ENCODE results near the gene TAF9. TPM values are rescaled to one million over a fixed set of nuclear protein-coding genes. Genes with fewer than 3 reads are reported as not detected.

The TAF9 gene, protein sequence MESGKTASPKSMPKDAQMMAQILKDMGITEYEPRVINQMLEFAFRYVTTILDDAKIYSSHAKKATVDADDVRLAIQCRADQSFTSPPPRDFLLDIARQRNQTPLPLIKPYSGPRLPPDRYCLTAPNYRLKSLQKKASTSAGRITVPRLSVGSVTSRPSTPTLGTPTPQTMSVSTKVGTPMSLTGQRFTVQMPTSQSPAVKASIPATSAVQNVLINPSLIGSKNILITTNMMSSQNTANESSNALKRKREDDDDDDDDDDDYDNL
- total RNA-seq (10 to 100 TPM; 32.1 to 92.3 (median 56.8) TPM), polyA plus RNA-seq (100 to 1,000 TPM in 1 of 3 donors, 10 to 100 TPM in 2; 55.1 to 152 (median 59.5) TPM)
- long read RNA-seq, donor 1, transcript TAF9-201 (3 exons, 1,283 nt), result major isoform, 78 of 95 reads
- long read RNA-seq, donor 1, transcript TAF9-205 (2 exons, 1,331 nt), result minor isoform, 9 of 95 reads
- long read RNA-seq, donor 1, partial matches to known transcripts, result 0 of 95 reads
- long read RNA-seq, donor 1, other reads (novel, unspliced or antisense), result 0 of 95 reads
- long read RNA-seq, donor 2, transcript TAF9-201 (3 exons, 1,283 nt), result major isoform, 26 of 52 reads
- long read RNA-seq, donor 2, transcript TAF9-205 (2 exons, 1,331 nt), result minor isoform, 7 of 52 reads
- long read RNA-seq, donor 2, partial matches to known transcripts, result 12 of 52 reads
- long read RNA-seq, donor 2, other reads (novel, unspliced or antisense), result 0 of 52 reads
- long read RNA-seq, donor 3, transcript TAF9-201 (3 exons, 1,283 nt), result major isoform, 54 of 68 reads
- long read RNA-seq, donor 3, transcript TAF9-205 (2 exons, 1,331 nt), result minor isoform, 8 of 68 reads
- long read RNA-seq, donor 3, partial matches to known transcripts, result 0 of 68 reads
- long read RNA-seq, donor 3, other reads (novel, unspliced or antisense), result 0 of 68 reads
- long read RNA-seq, donor 4, transcript TAF9-201 (3 exons, 1,283 nt), result major isoform, 86 of 90 reads
- long read RNA-seq, donor 4, partial matches to known transcripts, result 0 of 90 reads
- long read RNA-seq, donor 4, other reads (novel, unspliced or antisense), result 0 of 90 reads
- long read RNA-seq, donor 5, transcript TAF9-201 (3 exons, 1,283 nt), result major isoform, 57 of 66 reads
- long read RNA-seq, donor 5, partial matches to known transcripts, result 0 of 66 reads
- long read RNA-seq, donor 5, other reads (novel, unspliced or antisense), result 3 of 66 reads
- long read RNA-seq, donor 6, transcript TAF9-201 (3 exons, 1,283 nt), result major isoform, 36 of 49 reads
- long read RNA-seq, donor 6, partial matches to known transcripts, result 0 of 49 reads
- long read RNA-seq, donor 6, other reads (novel, unspliced or antisense), result 5 of 49 reads
- long read RNA-seq, donor 7, transcript TAF9-201 (3 exons, 1,283 nt), result major isoform, 25 of 28 reads
- long read RNA-seq, donor 7, partial matches to known transcripts, result 0 of 28 reads
- long read RNA-seq, donor 7, other reads (novel, unspliced or antisense), result 0 of 28 reads
- long read RNA-seq, donor 8, transcript TAF9-205 (2 exons, 1,331 nt), result minor isoform, 9 of 95 reads
- long read RNA-seq, donor 8, transcript TAF9-201 (3 exons, 1,283 nt), result major isoform, 54 of 95 reads
- long read RNA-seq, donor 8, partial matches to known transcripts, result 20 of 95 reads
- long read RNA-seq, donor 8, other reads (novel, unspliced or antisense), result 0 of 95 reads
- long read RNA-seq, donor 9, transcript TAF9-205 (2 exons, 1,331 nt), result minor isoform, 5 of 47 reads
- long read RNA-seq, donor 9, transcript TAF9-201 (3 exons, 1,283 nt), result major isoform, 39 of 47 reads
- long read RNA-seq, donor 9, partial matches to known transcripts, result 0 of 47 reads
- long read RNA-seq, donor 9, other reads (novel, unspliced or antisense), result 0 of 47 reads
- long read RNA-seq, donor 10, transcript TAF9-201 (3 exons, 1,283 nt), result major isoform, 32 of 34 reads
- long read RNA-seq, donor 10, partial matches to known transcripts, result 0 of 34 reads
- long read RNA-seq, donor 10, other reads (novel, unspliced or antisense), result 0 of 34 reads

- intact Hi-C loops (cut with DNase I), result loop anchor here in 1 of 2 donors (10.0 kb wide), 1 partner anchor 275 kb away; the partner anchor contains the start of gene SLC30A5
- peak; percentile 92 to 94 (median 92) for DNase-seq
- TF ChIP-seq POLR2A (IDR thresholded peaks at IDR 0.05) (peak; percentile 54 to 79), CTCF (IDR thresholded peaks at IDR 0.05) (peak in 1 of 6 experiments; percentile 6)
- Histone ChIP-seq H3K27me3 (no peaks in the 10 kb centered on the region), H3K4me1 (replicated peaks in 1 of 2) (peaks cover 13 to 40% of the 10 kb centered on the region in 2 donors), H3K27ac (peak within 1 kb of the TSS; percentile 98 to 99 (median 99)), H3K4me3 (peak within 1 kb of the TSS; percentile 74 to 96 (median 89)), H3K36me3 (replicated peaks in 1 of 2) (peaks cover 0 to 27% of the 10 kb centered on the region in 2 donors), H3K9me3 (replicated peaks in 1 of 3) (no peaks in the 10 kb centered on the region)
- 0 to 1% (median 0%) methylated on average over 2 to 66 of the region's 66 CpGs for WGBS, 4 donors
Measured at GRCh38 chr5:69369340-69370121, at the start of gene TAF9, which contains the start of the genes AK6 and RAD17. Gene TAF9 (minus strand): TSS chr5:69369520. CDS start chr5:69365737, 3,783 bp downstream. Gene AK6 (minus strand): TSS chr5:69369520. CDS start chr5:69369490, 30 bp downstream. Gene RAD17 (plus strand): TSS chr5:69369818. CDS start chr5:69372209, 2,391 bp downstream.

GRCh38 chr5:69418554-69418953 is 49.2 kb upstream of the TAF9 start:
- no peak overlapping the region for H3K27ac ChIP-seq
- H3K9me3 ChIP-seq (replicated peaks in 1 of 3), result no peaks in the 10 kb centered on the region
- H3K36me3 ChIP-seq (replicated peaks in 1 of 2), result no peaks in the 10 kb centered on the region
- no peak for DNase-seq
- H3K4me3 ChIP-seq, result no peak overlapping the region
- 81 to 92% (median 87%) methylated on average over 3 of the region's 3 CpGs for WGBS, 4 donors
- H3K4me1 ChIP-seq (replicated peaks in 1 of 2), result no peaks in the 10 kb centered on the region
- TF ChIP-seq POLR2A (IDR thresholded peaks at IDR 0.05) (no peak), CTCF (IDR thresholded peaks at IDR 0.05) (no peak)
- intact Hi-C loops (cut with DNase I), result no loop called here
- H3K27me3 ChIP-seq, result no peaks in the 10 kb centered on the region

DNA sequence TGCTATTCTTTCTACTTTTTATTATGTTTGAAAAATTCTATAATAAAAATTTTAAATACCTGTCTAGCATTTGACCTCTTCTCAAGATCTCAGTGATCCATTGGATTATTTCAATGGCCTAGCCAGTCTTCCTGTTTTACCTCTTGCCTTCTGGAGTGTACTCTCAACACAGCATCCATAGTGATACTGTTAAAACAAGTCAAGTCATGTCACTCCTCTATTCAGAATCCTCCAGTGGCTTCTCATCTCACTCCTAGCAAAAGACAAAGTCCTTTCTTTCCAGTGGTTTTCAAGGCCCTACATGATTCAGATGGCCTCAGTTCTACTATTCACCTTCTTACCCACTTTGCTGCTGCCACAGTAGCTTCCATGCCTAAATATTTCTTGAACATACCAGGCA is 47.4 kb upstream of the TAF9 start:
- no peak for DNase-seq
- intact Hi-C loops (cut with DNase I), result no loop called here
- Histone ChIP-seq H3K27ac (no peak overlapping the region), H3K4me1 (replicated peaks in 1 of 2) (no peaks in the 10 kb centered on the region), H3K4me3 (no peak overlapping the region), H3K9me3 (replicated peaks in 1 of 3) (no peaks in the 10 kb centered on the region), H3K27me3 (no peaks in the 10 kb centered on the region), H3K36me3 (replicated peaks in 1 of 2) (peaks cover 0 to 4% of the 10 kb centered on the region in 2 donors)
- no peak for TF ChIP-seq CTCF (IDR thresholded peaks at IDR 0.05)
- no peak for TF ChIP-seq POLR2A (IDR thresholded peaks at IDR 0.05)
